EH (cell line): ENCODE measurements around the gene ARL4C.
"Not testable (repeated sequence)": the region's sequence is repeated elsewhere in the genome, so short reads cannot be mapped to it uniquely, and the experiment has no call there.

Source experiments
- DNase-seq: peaks from one replicate; pipeline ENCODE4 v3.0.0-alpha.2; 2015; ENCODE audit warnings: low read depth

Gene ARL4C

DNA sequence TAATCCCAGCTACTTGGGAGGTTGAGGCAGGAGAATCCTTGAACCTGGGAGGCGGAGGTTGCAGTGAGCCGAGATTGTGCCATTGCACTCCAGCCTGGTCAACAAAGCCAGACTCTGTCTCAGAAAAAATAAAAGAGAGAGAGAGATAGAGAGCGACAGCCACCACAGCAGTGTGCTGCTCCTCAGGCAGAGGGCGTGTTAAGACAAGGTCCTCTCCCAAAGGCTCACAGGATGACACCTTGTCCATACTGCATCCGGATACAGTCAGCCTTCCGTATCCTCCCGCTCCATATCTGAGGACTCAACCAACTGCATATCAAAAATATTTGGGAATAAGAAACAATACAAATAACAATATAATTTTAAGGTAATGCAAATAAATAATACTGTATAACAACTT lies 20.1 kb downstream of the ARL4C start:
- DNase-seq: no peak

DNA sequence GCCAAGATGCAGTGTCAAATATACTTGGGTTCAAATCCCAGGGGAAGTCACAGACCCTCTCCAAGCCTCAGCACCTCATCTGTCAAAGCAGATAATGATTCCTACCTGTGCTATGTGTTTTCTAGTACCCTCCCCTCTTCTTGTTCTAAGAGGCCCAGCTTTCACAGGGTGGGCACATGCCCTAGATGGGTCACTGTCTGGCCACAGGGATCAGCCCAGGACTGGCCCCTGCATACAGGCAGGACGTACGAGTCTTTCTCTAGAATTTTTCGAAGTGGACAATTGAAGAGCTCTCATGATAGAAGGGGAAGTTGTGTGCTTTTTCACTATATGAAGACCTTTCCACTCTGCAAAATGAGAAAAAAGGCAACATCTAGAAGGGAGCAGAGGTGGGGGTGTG lies 22.2 kb downstream of the ARL4C start:
- no peak for DNase-seq

DNA sequence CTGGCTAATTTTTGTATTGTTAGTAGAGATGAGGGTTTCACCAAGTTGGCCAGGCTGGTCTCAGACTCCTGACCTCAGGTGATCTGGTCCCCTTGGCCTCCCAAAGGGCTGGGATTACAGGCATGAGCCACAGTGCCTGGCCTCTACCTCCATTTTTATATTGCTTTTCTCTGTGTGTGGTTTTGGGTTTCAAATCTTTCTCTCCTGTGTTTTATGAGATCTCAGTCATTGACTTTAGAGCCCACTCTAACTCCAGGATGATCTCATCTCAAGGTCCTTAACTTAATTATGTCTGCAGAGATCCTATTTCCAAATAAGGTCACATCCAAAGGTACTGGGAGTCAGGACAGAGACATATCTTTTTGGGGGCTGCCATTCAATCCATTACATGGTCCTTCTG lies 24.7 kb downstream of the ARL4C start:
- DNase-seq: no peak

DNA sequence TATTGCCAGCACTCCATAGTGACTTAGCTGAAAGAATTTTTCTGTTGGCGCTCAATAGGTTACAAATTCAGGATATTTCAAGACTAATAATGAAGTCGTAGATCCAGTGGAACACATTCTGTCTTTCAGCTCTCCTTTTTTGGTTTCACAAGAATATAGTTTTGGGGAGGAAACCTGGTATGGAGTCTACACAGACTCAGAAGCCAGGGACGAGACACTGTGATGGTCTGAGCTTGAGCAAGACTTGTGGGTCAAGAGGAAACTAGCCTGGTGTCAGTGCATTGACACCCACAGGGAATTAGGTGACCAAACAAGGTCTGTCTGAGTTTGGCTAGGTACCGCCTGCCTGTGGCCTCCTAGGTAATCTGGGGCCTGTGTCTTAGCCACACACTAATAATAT lies 26.9 kb downstream of the ARL4C start:
- no peak for DNase-seq

DNA sequence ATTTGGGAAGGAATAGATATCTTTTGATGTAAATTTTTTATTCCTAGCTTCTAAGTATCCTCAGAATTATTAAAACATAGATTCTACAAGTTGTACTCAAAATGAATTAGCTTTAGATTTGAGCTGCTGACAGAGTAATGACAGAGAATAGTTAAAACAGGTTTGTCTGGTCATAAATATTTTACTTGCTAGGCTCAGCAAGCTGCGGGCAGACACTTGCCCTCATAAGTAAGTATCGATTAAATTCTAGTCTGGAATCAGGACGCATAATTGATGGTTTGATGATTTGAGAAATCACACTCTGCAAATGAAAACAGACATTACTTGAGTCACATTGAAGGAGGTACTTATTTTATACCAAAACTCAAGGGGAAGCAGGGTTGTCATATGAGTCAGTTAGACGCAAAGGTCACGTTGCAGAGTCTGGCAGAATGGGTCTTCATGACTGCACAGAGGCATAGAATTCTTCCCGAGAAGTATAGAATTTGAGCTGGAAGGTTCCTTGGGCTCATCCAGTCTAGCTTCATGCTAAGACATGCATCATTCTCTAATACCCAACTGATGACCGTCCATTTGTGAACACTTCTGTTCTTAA lies 27.5 kb downstream of the ARL4C start:
- no peak for DNase-seq

DNA sequence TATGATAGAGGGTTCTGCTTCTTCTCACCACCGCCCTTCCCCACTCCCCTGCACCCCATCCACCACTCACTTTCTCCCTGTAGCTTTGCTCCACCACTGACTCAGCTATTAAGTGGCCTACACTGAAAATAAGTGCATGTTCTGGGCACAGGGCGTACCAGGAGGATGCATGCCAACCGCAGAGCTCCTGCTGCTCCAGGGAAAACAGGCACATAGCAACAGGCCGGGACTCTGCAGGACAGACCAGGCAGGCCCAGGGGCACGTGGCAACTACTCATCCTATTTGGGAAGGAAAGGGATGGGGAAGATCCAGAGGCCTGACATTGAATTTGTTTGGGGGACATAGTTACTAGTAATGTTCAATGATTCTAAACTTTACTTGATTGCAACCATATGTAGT lies 28.4 kb downstream of the ARL4C start:
- no peak for DNase-seq

DNA sequence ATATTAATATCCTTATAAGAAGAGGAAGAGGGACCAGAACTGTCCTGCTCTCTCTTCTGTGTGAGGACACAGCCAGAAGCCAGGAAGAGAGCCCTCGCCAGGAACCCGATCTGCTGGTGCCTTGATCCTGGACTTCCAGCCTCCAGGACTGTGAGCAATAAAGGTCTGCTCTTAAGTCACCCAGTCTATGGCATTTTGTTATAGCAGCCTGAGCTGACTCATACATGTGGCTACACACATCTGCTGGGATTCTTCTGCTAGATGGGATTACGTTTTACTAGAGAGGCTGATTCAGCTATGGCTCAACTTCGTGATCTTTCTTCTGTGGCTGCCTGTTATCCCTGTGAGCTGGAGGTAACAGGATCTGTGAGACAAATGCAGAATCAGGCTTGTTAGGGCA lies 29.6 kb downstream of the ARL4C start:
- peak; percentile 50 for DNase-seq

DNA sequence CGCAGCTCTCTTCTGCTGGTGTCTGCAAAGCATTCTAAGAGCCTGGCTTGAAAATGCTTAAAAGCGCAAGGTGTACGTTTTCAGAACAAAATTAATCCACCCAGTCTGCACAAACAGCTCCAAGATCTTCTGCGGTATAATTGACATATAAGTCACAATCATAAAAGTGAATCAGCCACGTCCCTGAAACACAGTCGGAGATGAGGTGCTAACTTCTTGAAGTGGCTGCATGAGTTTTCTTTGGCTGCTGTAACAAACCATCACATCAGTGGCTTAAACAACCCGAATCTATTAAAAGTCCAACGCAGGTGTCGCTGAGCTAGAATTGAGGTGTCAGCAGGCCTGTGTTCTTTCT lies 32.6 kb downstream of the ARL4C start:
- no peak for DNase-seq

DNA sequence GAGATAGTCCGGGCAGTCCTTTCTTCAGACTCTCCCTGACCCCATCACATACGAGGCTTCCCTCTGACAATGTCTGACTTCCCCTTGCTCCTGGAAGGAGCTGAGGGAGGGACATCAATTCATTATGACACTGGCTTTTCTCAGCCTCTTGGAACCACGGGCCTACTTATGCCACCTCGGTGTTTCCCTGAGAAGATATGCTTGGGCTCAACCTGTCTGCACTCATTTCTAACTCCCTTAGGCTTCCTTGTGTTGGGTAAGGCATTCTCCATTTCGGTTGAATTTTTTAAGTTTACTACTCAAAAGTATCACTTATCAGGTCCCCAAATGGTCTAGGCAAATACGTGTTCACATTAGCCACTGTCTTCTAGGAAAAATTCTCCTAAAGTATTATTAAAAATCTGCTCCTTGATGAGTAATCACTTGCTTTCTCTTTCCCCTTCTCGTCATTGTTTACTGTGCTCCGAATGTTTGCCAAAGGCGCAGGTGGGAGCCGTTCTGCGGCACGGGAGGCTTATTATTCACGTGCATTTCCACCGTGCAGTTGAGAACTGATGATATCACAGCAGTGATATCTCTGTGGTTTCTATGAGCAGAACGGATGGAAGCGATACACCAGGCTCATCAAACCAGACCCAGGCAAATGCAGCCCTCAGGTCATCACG lies 33.1 kb downstream of the ARL4C start:
- no peak for DNase-seq

DNA sequence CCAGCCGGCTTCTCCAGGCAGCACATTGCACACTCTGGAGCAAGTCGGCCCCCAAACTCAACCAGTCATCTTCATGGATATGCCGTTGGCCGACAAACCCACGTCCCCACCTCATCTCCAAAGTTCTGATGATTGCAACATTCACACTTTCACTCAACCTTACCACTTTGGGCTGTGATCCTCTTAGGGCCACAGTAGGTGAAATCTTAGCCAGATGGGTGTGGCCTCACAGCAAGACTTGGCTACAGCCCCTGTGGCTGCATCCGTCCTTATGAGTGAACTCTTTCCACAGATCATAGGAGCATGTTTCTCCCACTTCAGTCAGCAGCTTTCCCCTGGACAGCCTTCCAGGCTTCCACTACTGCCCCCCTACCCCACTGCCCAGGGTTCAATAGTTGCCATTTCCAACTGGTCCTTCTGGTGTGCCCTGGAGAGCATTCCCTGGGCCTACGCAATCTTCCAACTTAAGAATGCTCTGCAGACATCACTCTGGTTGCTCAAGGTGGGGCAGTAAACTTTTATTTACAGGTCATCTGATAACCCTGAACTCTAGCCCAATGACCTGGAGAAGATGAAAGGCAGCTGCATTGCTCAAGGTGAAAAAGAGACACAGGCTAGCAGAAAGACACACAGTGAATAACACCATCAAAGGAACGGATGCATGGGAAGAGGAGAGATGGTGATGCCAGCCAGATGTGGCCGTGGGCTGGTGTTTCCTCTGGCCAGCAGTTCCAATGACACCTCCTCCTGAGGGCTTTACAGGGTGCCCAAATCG lies 34.5 kb downstream of the ARL4C start:
- DNase-seq: no peak

DNA sequence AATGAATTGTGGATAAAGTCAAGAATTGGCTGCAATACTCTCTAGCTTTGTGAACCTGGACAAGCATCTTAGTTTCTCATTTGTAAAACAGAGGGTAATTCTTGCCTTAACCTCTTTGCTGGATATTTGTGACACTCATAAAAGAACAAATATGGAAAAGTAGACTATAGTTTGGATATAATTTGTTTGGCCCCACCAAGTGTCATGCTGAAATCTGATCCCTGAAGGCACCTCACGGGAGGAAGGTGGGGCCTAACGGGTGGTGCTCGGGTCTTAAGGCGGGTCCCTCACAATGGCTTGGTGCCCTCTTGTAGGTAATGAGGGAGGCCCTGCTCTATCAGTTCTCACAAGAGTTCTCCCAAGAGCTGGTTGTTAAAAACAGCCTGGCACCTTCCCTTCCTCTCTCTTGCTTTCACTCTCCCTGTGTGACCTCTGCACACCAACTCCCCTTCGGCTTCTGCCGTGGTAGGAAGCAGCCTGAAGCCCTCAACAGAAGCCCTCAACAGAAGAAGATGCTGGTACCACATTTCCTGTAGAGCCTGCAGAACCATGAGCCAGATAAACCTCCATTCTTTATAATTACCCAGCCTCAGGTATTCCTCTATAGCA lies 37.4 kb downstream of the ARL4C start:
- no peak for DNase-seq

DNA sequence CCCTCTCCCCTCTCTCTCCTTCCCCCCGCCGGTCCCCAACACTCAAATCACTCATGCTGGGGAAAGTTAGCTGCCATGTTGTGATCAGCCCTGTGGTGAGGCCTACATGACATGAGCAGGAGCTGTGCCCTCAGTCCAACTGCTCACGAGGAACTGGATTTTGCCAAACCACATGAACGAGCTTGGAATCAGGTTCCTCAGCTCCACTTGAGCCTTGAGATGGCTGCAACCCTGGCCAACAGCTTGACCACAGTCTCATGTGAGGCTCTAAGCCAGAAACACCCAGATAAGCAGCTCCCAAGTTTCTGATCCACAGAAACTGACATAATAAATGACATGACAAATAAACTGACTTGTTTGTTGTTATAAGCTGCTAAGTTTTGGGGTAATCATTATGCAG lies 38.4 kb downstream of the ARL4C start:
- no peak for DNase-seq

DNA sequence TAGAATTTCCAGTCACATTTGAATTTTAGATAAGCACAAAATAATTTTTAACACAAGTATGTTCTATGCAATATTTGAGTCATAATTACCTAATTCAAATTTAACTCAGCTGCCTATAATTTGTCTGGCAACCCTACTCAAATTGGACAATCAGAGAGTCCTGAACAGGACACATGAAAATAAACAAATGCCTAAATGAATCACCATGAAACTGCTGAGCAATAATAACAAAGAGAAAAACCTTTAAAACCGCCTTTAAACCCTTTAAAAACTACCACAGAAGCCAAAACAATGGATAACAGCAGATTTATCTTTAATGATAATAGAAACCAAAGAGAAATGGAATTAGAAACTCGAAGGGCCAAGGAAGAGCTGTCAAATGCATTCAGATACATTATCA lies 39.5 kb downstream of the ARL4C start:
- peak; percentile 68 for DNase-seq

DNA sequence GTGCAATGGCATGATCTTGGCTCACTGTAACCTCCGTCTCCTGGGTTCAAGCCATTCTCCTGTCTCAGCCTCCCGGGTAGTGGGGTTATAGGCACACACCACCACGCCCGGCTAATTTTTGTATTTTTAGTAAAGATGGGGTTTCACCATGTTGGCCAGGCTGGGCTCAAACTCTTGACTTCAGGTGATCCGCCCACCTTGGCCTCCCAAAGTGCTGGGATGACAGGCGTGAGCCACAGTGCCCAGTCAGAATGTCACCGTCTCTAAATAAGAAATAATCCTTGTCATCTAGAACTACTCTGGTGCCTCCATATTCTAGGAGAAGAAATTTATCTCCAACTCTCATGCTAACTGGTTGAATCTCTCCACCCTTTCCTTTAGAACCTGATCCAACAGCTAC lies 41.6 kb downstream of the ARL4C start:
- not testable (repeated sequence) for DNase-seq

DNA sequence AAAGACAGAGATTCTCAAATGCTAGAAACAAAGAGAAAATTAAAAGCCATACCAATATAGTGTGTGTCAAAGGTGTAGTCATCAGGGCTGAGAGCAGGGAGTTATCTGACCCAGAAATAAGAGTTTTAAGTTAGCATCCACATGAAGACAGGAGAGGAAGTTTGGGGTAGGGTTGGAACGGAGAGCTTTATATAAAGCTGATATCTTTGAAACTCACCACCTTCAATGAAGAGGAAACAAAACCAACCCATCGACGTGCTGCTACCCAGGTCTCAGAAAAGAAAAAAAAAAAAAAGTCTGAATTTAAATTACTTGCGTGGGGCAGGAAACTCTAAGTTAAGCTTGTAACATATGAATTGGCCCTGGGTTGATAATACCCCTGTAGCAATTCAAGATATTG lies 42.4 kb downstream of the ARL4C start:
- DNase-seq: no peak

DNA sequence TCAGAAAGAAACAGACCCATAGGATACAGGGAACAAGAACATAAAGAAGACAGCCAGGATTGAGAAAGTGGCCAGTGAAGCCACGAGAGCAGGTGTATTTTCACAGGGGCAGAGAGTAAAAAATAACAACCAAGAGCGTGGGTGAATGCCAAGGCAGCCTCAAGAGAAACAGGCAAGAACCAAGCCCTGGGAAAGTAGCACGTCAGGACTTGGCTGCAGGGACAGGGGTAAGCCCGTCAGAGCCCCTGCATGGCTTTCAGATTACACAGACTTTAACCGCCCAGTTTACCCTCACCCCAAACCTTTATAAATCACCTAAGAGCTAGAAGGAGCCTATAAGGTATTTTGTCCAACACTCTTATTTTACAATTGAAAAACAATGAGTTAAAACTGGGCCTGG lies 43.7 kb downstream of the ARL4C start:
- DNase-seq: no peak

DNA sequence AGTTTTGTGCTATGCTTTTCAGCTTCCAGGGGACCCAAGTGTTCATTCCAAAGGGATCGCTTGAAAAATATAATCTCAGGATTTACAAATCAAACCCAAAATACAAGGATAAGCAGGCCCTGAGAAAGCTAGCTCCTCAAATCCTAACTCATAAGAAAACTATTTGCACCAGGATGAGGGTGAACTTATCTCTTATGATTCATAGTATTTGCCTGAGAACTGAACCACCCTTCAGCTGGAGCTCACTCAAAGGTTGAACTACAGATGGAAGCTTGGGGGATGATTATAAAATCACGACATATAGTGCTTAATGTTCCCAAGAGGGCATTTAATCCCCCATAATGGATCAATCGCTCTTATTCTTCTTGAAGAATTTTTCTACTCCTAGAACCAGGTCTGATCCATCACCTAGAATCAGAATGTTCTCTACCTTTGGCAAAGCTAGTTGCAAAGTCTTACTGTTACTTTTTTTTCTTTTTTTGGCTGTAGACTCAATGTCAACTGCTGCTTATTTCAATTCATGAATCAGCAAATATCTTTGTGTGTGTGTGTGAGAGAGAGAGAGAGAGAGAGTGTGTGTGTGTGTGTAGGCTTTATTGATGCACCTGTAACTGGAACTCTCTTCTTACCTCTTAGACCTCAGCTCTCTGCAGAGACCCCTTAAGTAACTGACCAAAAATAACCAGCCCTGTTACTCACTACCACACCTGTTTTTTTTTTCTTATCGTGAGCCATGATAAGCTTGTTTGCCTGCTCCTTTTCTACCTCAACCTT lies 44.8 kb downstream of the ARL4C start:
- peak; percentile 95 for DNase-seq

DNA sequence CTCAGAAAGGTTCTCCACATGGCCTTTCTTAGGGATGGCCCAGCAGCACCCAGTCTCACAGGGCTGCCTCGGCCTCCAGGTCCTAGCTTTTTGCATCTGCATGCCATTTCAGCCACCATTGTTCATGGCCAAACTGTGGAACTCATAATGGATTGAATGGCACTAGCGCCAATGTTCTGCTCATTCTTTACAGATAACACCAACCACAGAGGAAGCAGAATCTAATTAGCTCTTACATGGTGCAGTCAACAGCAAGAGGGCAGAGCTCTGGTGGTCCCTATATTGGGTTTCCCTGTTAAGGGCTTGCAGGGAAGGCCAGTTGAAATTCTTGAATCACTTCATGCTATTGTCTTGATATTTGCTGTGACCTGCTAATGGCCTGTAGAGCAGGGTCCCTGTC lies 45.6 kb downstream of the ARL4C start:
- DNase-seq: peak; percentile 5

DNA sequence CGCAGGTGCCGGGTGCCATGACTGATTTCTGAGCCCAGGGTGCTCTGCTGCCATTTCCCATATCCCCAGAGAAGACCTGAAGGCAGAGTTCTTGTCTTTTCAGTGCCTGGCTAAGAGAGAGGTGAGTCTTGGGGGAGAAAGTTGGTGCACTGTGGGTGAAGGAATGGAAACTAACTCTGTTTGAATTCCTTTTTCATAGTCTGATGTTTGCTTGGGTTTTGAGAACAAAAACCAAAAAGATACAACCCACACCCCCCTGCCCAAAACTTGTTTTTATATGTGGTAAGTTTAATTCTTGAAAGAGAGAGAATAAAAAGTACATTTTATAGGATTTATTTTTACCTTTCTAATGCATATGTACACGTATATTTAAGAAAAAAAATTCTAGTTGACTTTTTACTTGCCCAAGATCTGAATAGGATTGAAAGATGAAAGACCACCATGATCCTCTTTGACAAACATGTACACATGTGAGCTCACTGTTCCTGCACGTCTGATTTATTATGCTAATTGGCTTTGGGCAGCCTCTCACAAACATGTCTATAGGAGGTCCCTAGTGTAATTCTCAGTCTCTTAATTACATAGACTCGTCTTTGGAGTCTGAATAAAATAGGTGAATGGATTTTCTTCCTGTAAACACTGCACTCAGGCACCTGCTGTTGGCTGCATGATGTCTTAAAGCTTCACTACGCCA lies 46.3 kb downstream of the ARL4C start:
- DNase-seq: no peak

DNA sequence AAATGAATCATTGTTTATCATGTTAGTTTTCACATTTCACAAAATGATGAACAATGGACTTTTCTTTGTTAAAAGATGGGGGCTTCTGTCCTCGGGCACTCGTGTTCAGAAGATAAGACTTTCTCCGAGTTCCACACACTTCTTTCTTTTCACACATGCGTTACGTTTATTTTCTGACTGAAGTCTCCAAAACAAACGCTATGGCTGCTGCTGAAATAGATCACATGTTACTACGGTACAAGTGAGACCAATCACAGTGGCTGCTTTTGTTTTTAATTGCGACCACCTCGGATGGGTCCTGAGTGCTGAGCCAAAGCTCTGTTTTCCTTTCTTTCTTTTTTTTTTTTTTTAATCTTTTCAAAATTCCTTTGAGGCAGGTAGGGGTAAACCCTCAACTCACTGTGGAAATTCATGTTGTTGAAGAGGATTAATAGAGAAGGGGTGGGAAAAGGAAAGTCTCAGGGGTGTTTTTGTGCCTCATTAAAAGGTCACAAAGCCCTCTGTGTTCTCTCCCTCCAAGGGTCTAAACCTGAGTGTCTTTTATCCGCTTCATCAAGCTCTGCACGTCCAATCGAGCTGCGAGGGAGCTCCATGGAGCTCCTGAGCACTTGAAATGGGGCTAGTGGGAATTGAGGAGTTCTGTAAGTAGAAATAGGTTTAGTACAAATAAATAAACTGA lies 48.2 kb downstream of the ARL4C start:
- no peak for DNase-seq

DNA sequence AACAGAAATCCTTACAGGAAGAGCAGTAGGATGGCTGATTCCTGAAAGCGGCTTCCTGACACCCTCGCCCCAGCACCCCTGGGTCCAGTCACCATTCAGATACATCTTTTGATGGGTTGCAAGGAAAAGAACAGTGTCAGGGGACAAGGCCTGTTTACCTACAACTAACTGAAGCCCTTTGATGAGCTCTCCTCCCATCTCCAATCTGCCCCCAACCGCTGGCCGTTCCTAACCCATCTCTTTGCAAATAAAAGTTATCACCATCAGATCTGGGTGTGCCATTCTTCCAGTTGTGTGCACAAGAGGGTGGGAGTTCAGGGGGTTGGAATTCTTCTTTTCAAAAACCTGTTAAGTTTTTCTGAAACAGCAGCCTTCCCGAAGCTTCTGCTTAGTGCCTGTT lies 48.9 kb downstream of the ARL4C start:
- no peak for DNase-seq
